Nephron (organoid): ENCODE measurements around the gene VWA3A.

Experiments
- H3K27ac Mint-ChIP-seq, 3 experiments: 2 replicates each; pipeline ENCODE4 v1.8.0; 2020; ENCODE audit warnings: mixed read lengths in 3 of 3, mild to moderate bottlenecking in 2 of 3, moderate library complexity in 1 of 3
- H3K27me3 Mint-ChIP-seq: 2 replicates; pipeline ENCODE4 v1.8.0; 2021; ENCODE audit warnings: low read depth, mild to moderate bottlenecking, moderate library complexity, mixed read lengths
- H3K36me3 Mint-ChIP-seq: 2 replicates; pipeline ENCODE4 v1.8.0; 2020; ENCODE audit warnings: low read depth, mixed read lengths
- H3K4me1 Mint-ChIP-seq: 2 replicates; pipeline ENCODE4 v1.8.0; 2020; ENCODE audit warnings: mixed read lengths
- H3K4me3 Mint-ChIP-seq, 3 experiments: 2 replicates each; pipeline ENCODE4 v1.8.0; 2020; ENCODE audit warnings: mild to moderate bottlenecking in 3 of 3, mixed read lengths in 3 of 3, moderate library complexity in 2 of 3
- H3K9me3 Mint-ChIP-seq: 2 replicates; pipeline ENCODE4 v1.8.0; 2020; ENCODE audit warnings: mixed read lengths
- TF ChIP-seq, protein P1 (sequence below), 3 experiments: fragments of 200-600 bp; sonication (generic); IDR thresholded peaks; one replicate each; pipeline ENCODE4 v1.5.0; 2021; ENCODE audit warnings: antibody characterized with exemption in 3 of 3; ENCODE audit not compliant: unreplicated experiment in 3 of 3

The VWA3A gene

GRCh38 chr16:22202261-22202637 lies 109.9 kb downstream of the VWA3A start:
- H3K27ac Mint-ChIP-seq: peak overlapping the region in 1 of 3 experiments; percentile 15
- H3K4me1 Mint-ChIP-seq: peaks cover 6% of the 10 kb centered on the region
- no peaks in the 10 kb centered on the region for H3K36me3 Mint-ChIP-seq
- TF ChIP-seq, protein P1, sequence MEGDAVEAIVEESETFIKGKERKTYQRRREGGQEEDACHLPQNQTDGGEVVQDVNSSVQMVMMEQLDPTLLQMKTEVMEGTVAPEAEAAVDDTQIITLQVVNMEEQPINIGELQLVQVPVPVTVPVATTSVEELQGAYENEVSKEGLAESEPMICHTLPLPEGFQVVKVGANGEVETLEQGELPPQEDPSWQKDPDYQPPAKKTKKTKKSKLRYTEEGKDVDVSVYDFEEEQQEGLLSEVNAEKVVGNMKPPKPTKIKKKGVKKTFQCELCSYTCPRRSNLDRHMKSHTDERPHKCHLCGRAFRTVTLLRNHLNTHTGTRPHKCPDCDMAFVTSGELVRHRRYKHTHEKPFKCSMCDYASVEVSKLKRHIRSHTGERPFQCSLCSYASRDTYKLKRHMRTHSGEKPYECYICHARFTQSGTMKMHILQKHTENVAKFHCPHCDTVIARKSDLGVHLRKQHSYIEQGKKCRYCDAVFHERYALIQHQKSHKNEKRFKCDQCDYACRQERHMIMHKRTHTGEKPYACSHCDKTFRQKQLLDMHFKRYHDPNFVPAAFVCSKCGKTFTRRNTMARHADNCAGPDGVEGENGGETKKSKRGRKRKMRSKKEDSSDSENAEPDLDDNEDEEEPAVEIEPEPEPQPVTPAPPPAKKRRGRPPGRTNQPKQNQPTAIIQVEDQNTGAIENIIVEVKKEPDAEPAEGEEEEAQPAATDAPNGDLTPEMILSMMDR (IDR thresholded peaks at IDR 0.05; ENCODE audit: unreplicated experiment in 3 of 3): no peak
- no peak overlapping the region for H3K4me3 Mint-ChIP-seq
- no peaks in the 10 kb centered on the region for H3K9me3 Mint-ChIP-seq
- H3K27me3 Mint-ChIP-seq: no peaks in the 10 kb centered on the region

DNA sequence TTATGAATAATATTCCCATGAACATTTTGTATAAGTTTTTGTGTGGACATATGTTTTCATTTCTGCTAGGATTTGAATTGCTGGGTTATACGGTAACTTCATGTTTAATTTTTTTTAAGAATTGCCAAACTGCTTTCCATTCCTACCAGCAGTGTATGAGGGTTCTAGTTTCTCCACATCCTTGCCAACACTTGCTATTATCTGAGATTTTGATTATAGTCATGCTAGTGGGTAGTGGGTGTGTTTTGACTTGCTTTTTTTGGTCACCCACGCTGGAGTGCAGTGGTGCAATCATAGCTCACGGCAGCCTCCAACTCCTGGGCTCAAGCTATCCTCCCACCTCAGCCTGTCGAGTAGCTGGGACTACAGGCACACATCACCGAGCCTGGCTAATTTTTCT lies 110.8 kb downstream of the VWA3A start:
- Mint-ChIP-seq H3K4me3 (no peak overlapping the region), H3K27ac (no peak overlapping the region), H3K9me3 (no peaks in the 10 kb centered on the region), H3K27me3 (no peaks in the 10 kb centered on the region), H3K36me3 (no peaks in the 10 kb centered on the region), H3K4me1 (peaks cover 14% of the 10 kb centered on the region)
- TF ChIP-seq, protein P1 (IDR thresholded peaks at IDR 0.05; ENCODE audit: unreplicated experiment in 3 of 3): no peak

- no peaks in the 10 kb centered on the region for H3K27me3 Mint-ChIP-seq
- TF ChIP-seq, protein P1 (IDR thresholded peaks at IDR 0.05; ENCODE audit: unreplicated experiment in 3 of 3): no peak
- peak overlapping the region; percentile 59 to 81 (median 69) for H3K27ac Mint-ChIP-seq
- no peaks in the 10 kb centered on the region for H3K36me3 Mint-ChIP-seq
- peaks cover 14% of the 10 kb centered on the region for H3K4me1 Mint-ChIP-seq
- peak overlapping the region; percentile 39 to 80 (median 76) for H3K4me3 Mint-ChIP-seq
- H3K9me3 Mint-ChIP-seq: no peaks in the 10 kb centered on the region
Measured at GRCh38 chr16:22204091-22204655, 111.8 kb downstream of the VWA3A start.

DNA sequence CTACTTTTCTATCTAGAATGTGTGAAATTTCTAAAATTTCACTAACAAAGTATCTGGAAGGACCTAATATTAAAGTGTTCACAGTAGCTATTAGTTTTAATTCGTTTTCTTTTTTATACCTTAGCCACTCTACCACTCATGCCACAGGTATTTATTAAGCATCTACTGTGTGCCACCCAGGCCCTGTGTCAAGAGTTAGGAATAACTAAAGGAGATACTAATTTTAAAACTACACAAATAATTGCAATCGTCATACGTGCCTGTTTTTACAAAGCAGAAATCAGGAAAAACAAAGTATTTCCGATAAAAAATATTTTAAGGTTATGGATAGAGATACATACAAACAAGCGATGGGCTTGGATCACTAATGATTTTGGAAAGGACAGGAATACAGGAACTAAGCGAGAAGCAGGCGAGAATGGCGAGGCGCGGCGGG lies 113.3 kb downstream of the VWA3A start:
- Mint-ChIP-seq H3K27me3 (no peaks in the 10 kb centered on the region), H3K9me3 (no peaks in the 10 kb centered on the region), H3K4me3 (peak overlapping the region; percentile 87 to 99 (median 95)), H3K4me1 (peaks cover 14% of the 10 kb centered on the region), H3K36me3 (peaks cover 2% of the 10 kb centered on the region), H3K27ac (peak overlapping the region; percentile 79 to 95 (median 84))
- TF ChIP-seq, protein P1 (IDR thresholded peaks at IDR 0.05; ENCODE audit: unreplicated experiment in 3 of 3): no peak

GRCh38 chr16:22206013-22206841 lies 113.9 kb downstream of the VWA3A start, which contains the start of gene EEF2K:
EEF2K (plus strand) TSS chr16:22206278; CDS start chr16:22225730, 19,452 bp downstream.
- peak within 1 kb of the TSS; percentile 79 to 95 (median 90) for H3K27ac Mint-ChIP-seq
- H3K36me3 Mint-ChIP-seq: peaks cover 4% of the 10 kb centered on the region
- peaks cover 14% of the 10 kb centered on the region for H3K4me1 Mint-ChIP-seq
- TF ChIP-seq, protein P1 (IDR thresholded peaks at IDR 0.05; ENCODE audit: unreplicated experiment in 3 of 3): peak; percentile 86 to 93 (median 88)
- peak within 1 kb of the TSS; percentile 87 to 99 (median 95) for H3K4me3 Mint-ChIP-seq
- H3K27me3 Mint-ChIP-seq: no peaks in the 10 kb centered on the region
- H3K9me3 Mint-ChIP-seq: no peaks in the 10 kb centered on the region
